22Rv1 (cell line): ENCODE results near the gene ATP1A2.

Experiments
- ZFX ChIP-seq: fragments of 450-650 bp; IDR thresholded peaks from 2 replicates; pipeline ENCODE4 v1.6.1; 2017; ENCODE audit warnings: antibody characterized with exemption, borderline replicate concordance
- TF ChIP-seq, protein P1 (sequence below): fragments of 450-650 bp; IDR thresholded peaks from 2 replicates; pipeline ENCODE4 v1.5.1; 2017; ENCODE audit warnings: mild to moderate bottlenecking

DNA sequence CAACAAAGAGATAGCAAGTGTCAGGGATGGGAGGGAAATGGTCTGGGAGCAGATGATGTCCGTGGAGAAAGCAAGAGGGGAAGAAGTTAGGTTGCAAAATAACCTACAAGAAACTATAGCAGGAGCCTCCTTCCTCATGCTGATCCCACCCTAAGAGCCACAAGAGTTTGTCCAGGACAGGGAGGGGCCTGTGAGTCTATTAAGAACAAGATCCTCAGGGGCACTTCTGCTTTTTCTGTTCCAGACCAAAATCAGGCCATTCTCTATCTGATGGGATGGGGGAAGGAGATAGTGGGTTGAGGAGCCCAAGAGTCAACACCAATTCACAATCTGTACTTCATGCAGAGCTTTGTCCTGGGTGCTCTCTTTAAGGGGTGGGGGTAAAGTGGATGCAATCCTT, 28.1 kb downstream of the ATP1A2 start:
- TF ChIP-seq, protein P1, sequence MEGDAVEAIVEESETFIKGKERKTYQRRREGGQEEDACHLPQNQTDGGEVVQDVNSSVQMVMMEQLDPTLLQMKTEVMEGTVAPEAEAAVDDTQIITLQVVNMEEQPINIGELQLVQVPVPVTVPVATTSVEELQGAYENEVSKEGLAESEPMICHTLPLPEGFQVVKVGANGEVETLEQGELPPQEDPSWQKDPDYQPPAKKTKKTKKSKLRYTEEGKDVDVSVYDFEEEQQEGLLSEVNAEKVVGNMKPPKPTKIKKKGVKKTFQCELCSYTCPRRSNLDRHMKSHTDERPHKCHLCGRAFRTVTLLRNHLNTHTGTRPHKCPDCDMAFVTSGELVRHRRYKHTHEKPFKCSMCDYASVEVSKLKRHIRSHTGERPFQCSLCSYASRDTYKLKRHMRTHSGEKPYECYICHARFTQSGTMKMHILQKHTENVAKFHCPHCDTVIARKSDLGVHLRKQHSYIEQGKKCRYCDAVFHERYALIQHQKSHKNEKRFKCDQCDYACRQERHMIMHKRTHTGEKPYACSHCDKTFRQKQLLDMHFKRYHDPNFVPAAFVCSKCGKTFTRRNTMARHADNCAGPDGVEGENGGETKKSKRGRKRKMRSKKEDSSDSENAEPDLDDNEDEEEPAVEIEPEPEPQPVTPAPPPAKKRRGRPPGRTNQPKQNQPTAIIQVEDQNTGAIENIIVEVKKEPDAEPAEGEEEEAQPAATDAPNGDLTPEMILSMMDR = no peak
- TF ChIP-seq ZFX = no peak
